WTC11 (cell line): ENCODE results near the gene FAM53A. TPM values are rescaled to one million over a fixed set of nuclear protein-coding genes. Genes with fewer than 3 reads are reported as not detected.

ENCODE experiments used
- ATAC-seq: fragments of 200-7000 bp; cut with Tn5 transposase; 2 replicates; pipeline ENCODE4 v1.10.0; 2021; ENCODE audit warnings: mild to moderate bottlenecking, moderate library complexity
- CTCF ChIA-PET: fragments of 300-600 bp; sonication (Branson Sonifier 250); formaldehyde crosslinking; loops from one replicate; lab custom pipeline; 2021; ENCODE audit warnings: antibody characterized with exemption; lab: Charles Lee
- POLR2A ChIA-PET: fragments of 350-600 bp; sonication (Branson Sonifier 250); formaldehyde crosslinking; loops from one replicate; lab custom pipeline; 2021; ENCODE audit warnings: antibody characterized with exemption; lab: Charles Lee
- DNase-seq: peaks from one replicate; pipeline ENCODE4 v3.0.0; 2021; ENCODE audit warnings: low spot score
- H3K27ac Mint-ChIP-seq: 2 replicates; pipeline ENCODE4 v1.8.0; 2021; ENCODE audit warnings: mixed read lengths
- H3K27me3 Mint-ChIP-seq: 2 replicates; pipeline ENCODE4 v1.8.0; 2021; ENCODE audit warnings: low read depth, mild to moderate bottlenecking, moderate library complexity, mixed read lengths
- H3K36me3 Mint-ChIP-seq: 2 replicates; pipeline ENCODE4 v1.8.0; 2021; ENCODE audit warnings: mixed read lengths
- H3K4me1 Mint-ChIP-seq: 2 replicates; pipeline ENCODE4 v1.8.0; 2022; ENCODE audit warnings: mixed read lengths
- H3K4me3 Mint-ChIP-seq: 2 replicates; pipeline ENCODE4 v1.8.0; 2021; ENCODE audit warnings: mild to moderate bottlenecking, moderate library complexity, mixed read lengths
- H3K9me3 Mint-ChIP-seq: 2 replicates; pipeline ENCODE4 v1.8.0; 2021; ENCODE audit warnings: mixed read lengths
- MLX ChIP-seq: sonication (generic); formaldehyde crosslinking; IDR thresholded peaks from 2 replicates; pipeline ENCODE4 v1.8.1; 2023; ENCODE audit warnings: mild to moderate bottlenecking, missing genetic modification reagents, moderate library complexity
- NFYB ChIP-seq: sonication (generic); formaldehyde crosslinking; conservative IDR thresholded peaks from 2 replicates; pipeline ENCODE4 v1.8.0; 2022; ENCODE audit warnings: low read depth, missing genetic modification reagents
- NR1H2 ChIP-seq: sonication (generic); formaldehyde crosslinking; IDR thresholded peaks from 2 replicates; pipeline ENCODE4 v1.9.0; 2021; ENCODE audit warnings: mild to moderate bottlenecking, moderate library complexity, missing genetic modification reagents
- ZNF425 ChIP-seq: fragments of 250-450 bp; sonication (Bioruptor Pico); conservative IDR thresholded peaks from 2 replicates; pipeline ENCODE4 v1.9.0; 2021; ENCODE audit warnings: mild to moderate bottlenecking
- total RNA-seq: library from RNA; stranded (reverse); gene quantifications from 3 replicates; pipeline ENCODE4 v1.2.3, GENCODE V29; 2021
- TF ChIP-seq, protein P1 (sequence below): sonication (generic); formaldehyde crosslinking; conservative IDR thresholded peaks from 2 replicates; pipeline ENCODE4 v1.8.1; 2022; ENCODE audit warnings: mild to moderate bottlenecking, missing genetic modification reagents
- TF ChIP-seq, protein P2 (sequence below): sonication (generic); formaldehyde crosslinking; IDR thresholded peaks from 2 replicates; pipeline ENCODE4 v1.8.0; 2023; ENCODE audit warnings: missing genetic modification reagents

FAM53A gene
- total RNA-seq, 1 experiment from 2014 or later: 2.9 TPM

DNA sequence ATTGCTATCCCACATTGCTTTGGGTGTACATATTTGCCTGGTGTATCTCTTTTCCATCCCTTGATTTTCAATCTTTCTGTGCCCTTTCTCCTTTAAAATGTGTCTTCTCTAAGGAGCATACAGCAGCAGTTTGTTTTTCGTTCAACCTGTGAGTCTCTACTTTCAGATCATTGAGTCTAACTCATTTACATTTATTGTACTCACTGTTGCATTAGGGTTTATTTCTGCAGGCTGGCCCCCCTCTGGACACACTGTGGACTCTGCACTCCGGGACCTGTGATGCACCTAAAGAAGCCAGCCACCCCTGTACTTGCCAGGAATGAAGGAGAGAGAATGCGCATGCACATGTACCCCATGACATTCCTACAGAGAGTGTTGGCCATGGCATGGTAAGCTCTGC lies 93.0 kb downstream of the FAM53A start (continued):
- TF ChIP-seq, protein P1, sequence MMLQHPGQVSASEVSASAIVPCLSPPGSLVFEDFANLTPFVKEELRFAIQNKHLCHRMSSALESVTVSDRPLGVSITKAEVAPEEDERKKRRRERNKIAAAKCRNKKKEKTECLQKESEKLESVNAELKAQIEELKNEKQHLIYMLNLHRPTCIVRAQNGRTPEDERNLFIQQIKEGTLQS (CRISPR knock-in tag): no peak
- no peak for TF ChIP-seq NFYB
- TF ChIP-seq MLX (CRISPR knock-in tag): no peak
- TF ChIP-seq ZNF425: no peak

DNA sequence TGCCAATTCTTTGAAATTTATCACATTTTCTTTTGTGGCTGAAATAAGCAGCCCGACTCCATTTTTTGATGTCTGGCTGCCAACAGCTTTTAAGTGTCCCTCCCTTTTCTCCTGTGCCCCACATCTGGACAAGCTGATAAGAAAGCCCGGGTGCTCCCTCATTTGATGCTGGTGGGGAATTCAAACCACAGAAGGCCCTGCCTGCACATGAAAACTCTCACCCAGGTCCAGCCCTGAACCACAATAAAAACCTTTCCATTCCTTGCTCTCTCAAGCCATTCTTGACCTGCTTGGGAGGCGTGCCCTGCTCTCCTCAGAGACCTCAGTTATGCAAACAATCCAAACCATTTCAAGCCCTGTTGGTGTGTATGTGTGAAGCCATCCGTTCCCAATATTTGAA lies 93.9 kb downstream of the FAM53A start:
- Mint-ChIP-seq H3K4me3 (no peak overlapping the region), H3K27ac (no peak overlapping the region), H3K36me3 (peaks cover 8% of the 10 kb centered on the region), H3K4me1 (no peaks in the 10 kb centered on the region), H3K9me3 (peaks cover 33% of the 10 kb centered on the region), H3K27me3 (peaks cover 8% of the 10 kb centered on the region; the same call in 1 of the 2 replicates)
- POLR2A ChIA-PET: no interaction called here
- ATAC-seq (no peak), DNase-seq (peak; percentile 1)
- CTCF ChIA-PET: no interaction called here
- TF ChIP-seq, protein P2, sequence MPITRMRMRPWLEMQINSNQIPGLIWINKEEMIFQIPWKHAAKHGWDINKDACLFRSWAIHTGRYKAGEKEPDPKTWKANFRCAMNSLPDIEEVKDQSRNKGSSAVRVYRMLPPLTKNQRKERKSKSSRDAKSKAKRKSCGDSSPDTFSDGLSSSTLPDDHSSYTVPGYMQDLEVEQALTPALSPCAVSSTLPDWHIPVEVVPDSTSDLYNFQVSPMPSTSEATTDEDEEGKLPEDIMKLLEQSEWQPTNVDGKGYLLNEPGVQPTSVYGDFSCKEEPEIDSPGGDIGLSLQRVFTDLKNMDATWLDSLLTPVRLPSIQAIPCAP (CRISPR knock-in tag): no peak
- TF ChIP-seq NR1H2: no peak

Other genes starting within 250 kb of the FAM53A start
- gene SLBP, start 28.0 kb upstream of the FAM53A start, total RNA-seq: 36.4 to 40.2 TPM (median 36.9 TPM) in 3 replicates
- gene TMEM129, start 37.0 kb upstream of the FAM53A start, total RNA-seq: 44.2 to 54.9 TPM (median 48.7 TPM) in 3 replicates
- 161 to 207 TPM (median 165 TPM) in 3 replicates for gene TACC3, start 37.2 kb upstream of the FAM53A start, total RNA-seq
- gene FGFR3, start 109.0 kb upstream of the FAM53A start, total RNA-seq: 18.2 to 19.9 TPM (median 19.7 TPM) in 3 replicates
- 45.0 to 66.7 TPM (median 47.7 TPM) in 3 replicates for gene LETM1, start 171.8 kb upstream of the FAM53A start, total RNA-seq
- 113 to 128 TPM (median 119 TPM) in 3 replicates for gene NSD2, start 187.1 kb upstream of the FAM53A start, total RNA-seq